UCSD-AML1 (cell line): ENCODE results near the gene SLC37A3.
A peak's percentile ranks its signal among the peaks of the same experiment; 100 is the strongest.

Source experiments
- DNase-seq: peaks from one replicate; lab custom pipeline; 2025; ENCODE audit not compliant: unreplicated experiment; lab: John Stamatoyannopoulos, UW

SLC37A3 gene

GRCh38 chr7:140402178-140402835 lies 4.0 kb upstream of the SLC37A3 start:
- DNase-seq: no peak

- no peak for DNase-seq
Measured at GRCh38 chr7:140400381-140400780, 2.1 kb upstream of the SLC37A3 start.

DNA sequence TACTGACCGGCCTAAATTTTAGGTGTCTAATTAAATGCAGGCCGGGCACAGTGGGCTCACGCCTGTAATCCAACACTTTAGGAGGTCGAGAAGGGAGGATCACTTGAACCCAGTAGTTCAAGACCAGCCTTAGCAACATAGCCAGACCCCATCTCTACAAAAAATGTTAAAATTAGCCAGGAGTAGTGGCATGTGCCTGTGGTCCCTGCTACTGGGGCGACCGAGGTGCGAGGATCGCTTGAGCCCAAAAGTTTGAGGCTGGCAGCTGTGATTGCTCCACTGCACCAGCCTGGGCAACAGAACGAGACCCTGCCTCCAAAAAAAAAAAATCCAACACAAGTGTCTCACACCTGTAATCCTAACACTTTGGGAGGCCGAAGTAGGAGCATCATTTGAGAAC lies 491 bp upstream of the SLC37A3 start:
- DNase-seq: no peak

DNA sequence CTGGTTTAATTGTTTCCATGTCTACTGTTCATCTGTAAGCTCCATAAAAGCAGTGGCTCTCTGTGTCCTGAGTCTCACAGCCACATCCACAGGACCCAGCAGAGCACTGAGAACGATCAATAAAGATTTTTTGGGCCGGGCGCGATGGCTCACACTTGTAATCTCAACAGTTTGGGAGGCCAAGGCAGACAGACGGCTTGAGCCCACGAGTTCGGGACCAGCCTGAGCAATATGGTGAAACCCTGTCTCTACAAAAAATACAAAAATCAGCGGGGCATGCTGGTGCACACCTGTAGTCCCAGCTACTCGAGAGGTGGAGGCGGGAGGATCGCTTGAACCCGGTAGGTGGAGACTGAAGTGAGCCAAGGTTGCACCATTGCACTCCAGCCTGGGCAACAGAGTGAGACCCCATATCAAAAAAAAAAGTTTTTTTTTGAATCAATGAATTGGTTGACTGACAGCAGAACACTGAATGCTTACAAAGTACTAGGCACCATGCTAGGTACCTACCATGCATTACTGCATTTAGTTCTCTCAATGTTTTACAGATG lies 4.5 kb downstream of the SLC37A3 start:
- DNase-seq: no peak

DNA sequence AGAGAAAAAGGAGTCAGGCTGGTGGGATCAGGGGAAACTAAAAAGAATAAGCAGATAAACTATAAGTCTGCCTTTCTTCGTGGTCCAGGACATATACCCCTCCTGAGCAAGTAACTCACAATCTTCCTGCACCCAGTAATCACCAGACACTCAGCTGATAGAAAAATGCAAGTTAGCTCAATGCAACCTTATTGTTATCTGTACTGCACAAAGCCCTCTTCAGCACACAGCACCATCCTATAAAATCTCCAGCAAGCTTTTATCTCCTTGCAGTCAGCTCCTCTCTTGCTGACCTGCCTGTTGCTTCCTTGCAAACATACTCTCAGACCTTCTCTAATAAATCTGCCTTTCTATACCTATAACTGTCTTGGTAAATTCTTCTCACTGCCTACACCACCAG lies 6.7 kb downstream of the SLC37A3 start:
- DNase-seq: no peak

DNA sequence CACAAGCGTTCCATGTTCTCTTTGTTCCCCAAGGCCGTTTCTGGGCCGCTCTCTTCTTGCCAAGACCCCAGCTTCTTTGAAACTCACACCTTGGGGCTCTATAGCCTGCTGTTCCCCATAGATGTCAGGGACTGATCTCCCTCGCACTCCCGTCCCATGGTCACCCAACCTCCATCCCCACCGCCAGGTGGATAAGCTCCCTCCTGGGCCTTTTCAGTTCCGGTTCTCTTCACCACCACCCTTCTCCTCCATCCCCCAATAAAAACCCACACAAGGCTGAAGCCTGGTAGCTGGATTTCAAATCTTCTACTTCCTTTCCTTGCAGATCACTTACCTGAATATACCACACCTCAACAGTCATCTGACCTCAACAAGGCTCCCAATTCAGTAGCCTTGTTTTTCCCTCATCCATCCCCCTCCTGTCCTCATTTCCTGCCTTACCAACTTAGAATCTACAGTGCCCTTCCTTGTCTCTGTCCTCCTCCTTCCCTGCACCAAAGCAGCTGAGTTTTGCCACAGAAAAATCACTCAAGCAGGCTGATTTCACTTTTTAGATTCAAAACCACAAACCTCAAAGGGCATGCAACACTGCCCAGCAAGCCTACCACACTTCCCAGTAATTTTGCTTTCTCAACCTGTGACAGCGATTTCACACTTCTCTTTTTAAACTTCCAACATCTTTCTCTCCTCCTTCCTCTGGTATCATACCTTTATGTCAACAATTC lies 7.7 kb downstream of the SLC37A3 start:
- DNase-seq: no peak

GRCh38 chr7:140390034-140390433 lies 8.3 kb downstream of the SLC37A3 start:
- DNase-seq: no peak

DNA sequence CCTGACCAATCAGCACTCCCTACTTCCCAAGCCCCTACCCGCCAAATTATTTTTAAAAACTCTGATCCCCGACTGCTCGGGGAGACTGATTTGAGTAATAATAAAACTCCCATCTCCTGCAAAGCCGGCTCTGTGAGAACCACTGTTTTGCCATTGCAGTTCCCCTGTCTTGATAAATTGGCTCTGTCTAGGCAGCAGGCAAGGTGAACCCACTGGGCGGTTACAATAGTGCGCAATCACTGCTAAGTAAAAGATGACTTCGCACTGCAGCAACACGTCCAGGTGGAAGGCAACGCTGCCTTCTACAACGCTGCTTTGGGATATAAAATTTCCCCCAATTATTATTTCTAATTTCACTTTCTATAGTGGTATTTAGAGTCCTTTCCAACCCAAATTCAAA lies 8.9 kb downstream of the SLC37A3 start:
- no peak for DNase-seq

DNA sequence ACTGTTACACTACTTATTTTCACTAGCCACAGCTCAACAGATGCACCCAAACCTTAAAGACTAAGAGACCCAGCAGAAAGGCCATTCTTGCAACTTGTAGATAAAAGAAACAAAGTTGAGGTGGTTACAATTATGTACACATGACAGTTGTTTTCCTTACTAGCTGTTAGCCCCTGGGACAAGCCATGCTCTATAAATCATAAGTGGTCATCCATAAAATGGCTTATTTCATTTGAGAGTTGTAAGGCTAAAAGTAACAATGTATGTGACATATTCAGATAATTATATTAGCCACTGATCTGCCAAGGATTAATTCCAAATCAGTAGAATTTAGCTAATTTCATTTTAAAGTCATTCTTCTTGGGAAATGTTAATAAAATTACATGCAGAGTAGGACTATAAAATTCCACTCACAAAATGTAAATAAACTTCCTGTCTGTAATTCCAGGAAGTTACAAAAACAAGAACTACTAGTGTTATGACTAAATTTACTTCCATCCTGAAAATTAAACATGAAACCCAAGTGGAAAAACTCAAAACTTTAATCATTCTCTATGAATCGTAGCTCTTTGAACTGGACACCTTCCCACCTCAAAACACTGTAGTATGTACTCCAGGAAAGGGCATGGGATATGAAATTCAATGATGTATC lies 13.3 kb downstream of the SLC37A3 start:
- no peak for DNase-seq

DNA sequence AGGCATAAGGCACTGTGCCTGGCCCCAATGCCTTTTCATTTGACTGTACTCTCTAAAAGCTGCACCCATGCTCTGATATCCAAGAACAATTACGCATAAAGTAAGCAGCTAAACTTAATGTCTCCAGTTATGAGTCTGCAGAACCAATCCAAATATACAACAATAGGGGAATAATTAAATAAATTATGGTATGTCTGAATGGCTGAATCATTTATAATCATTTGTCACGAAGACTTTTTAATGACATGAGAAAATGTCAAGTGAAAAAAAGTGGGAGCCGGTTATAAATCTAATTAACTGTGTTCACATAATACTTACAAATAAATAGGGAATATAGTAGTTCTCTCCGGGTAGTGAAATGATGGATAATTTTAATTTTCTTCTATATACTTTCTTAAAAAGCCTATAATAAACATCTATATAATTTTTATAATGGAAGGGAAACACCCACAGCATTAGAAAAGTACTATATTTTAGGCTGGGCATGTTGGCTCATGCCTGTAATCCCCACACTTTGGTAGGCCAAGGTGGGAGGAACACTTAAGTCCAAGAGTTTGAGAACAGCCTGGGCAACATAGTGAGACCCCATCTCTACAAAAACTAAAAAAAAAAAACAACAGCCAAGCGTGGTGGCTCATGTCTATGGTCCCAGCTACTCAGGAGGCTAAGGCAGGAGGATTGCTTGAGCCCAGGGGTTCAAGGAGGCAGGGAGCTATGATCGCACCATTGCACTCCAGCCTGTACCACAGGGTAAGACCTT lies 14.2 kb downstream of the SLC37A3 start:
- DNase-seq: no peak

GRCh38 chr7:140375892-140376730 lies 22.2 kb downstream of the SLC37A3 start:
- DNase-seq: no peak

GRCh38 chr7:140375323-140375722 lies 23.0 kb downstream of the SLC37A3 start:
- DNase-seq: no peak

DNA sequence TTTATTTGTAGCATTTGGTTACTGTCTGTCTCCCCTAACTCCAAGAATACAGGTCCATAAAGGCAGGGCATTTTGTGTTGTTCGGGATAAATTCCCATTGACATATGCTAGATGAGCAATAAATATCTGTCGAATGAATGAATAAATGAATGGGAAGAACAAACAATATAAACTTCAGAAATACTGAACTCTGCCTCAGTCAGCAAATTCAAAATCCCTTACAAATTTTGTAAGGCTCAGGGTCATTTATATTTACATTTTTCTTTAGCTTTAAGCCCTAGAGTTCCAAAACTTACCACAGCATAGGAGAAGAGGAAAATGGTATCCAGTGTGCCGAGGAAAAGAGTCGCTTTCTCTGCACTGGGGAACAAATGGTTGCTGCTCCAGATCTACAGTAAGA lies 29.0 kb downstream of the SLC37A3 start:
- no peak for DNase-seq

DNA sequence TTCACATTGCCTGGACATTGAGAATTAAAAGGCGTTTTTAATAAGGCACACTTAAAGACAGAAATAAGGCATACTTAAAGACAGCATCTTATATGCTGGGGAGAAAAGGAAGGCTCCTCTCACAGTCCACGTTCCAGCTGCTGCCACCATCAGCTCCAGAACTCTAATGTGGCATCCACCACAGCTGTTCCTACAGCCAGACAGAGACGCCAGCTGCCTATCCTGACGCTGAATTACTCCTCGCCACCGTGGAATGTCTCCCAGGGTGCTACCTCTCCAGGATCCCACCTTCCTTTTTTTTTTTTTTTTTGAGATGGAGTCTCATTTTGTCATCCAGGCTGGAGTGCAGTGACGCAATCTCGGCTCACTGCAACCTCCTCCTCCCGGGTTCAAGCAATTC lies 30.8 kb downstream of the SLC37A3 start:
- no peak for DNase-seq

GRCh38 chr7:140364819-140365218 lies 33.5 kb downstream of the SLC37A3 start:
- DNase-seq: no peak

DNA sequence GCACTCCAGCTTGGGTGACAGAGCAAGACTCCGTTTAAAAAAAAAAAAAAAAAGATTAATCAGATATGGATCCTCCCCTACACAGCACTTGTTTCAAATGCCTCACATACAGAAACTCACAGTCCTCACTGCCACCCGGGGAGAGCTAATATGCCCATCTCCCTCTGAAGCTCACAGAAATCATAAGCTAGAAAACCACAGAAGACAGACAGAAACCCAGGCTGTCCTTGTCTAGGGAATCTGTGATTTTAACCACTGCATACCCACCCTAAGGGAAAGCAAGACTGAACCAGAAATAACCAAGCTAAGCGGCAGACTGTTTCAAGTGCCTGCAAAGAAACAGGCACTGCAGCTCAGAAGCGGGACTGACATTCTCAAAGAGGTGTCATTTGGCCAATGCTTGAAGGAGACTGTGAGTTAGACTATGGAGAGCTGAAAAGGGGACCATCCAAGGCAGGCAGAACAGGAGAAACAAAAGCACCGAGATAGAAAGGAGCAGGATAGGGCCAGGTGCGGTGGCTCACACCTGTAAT lies 37.6 kb downstream of the SLC37A3 start:
- no peak for DNase-seq

DNA sequence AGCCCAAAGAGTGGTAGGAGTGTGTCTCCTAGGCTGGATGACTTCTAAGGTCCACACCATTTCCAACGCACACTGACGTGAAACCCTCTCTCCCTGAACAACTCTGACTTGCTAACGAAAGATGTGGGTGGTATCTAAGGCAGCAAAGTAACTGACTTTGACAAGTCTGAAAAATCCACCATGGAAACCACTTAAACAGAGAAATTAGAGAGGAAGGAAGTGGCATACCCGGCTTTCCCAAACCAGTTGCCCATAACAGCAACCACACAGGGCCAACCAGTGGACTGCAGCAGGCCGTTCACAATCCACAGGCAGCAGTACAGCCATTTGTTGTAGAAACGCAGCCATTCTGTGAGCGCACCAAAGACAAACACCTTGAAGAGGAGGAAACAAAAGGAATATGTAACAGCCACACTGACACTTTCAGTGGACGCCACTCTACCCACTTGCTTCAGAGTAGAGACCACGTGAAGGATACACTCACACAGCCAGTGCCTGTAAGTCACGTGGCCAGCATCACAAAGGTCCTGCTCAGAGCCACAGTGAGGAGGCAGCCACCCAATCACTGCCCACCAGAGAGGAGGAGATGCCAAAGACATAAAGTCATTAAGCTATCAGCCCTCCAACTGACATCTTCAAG lies 39.8 kb downstream of the SLC37A3 start:
- DNase-seq: peak; percentile 23

- DNase-seq: no peak
Measured at GRCh38 chr7:140358024-140358411, 40.3 kb downstream of the SLC37A3 start.

- no peak for DNase-seq
Measured at GRCh38 chr7:140350056-140350455, 48.3 kb downstream of the SLC37A3 start.
